ENCODE data around the gene SDHAF2.
A peak's percentile ranks its signal among the peaks of the same experiment; 100 is the strongest.
"Not testable (repeated sequence)": the region's sequence is repeated elsewhere in the genome, so short reads cannot be mapped to it uniquely, and the experiment has no call there.

Gene SDHAF2

GRCh38 chr11:61429691-61430582 lies at the start of gene SDHAF2, which contains the start of gene CPSF7:
Gene SDHAF2, plus strand, starts transcription at chr11:61430124. Its CDS starts 23 bp downstream, at chr11:61430147.
Gene CPSF7, minus strand, starts transcription at chr11:61429975. Its CDS starts 740 bp downstream, at chr11:61429235.
- no peaks in the 10 kb centered on the region for H3K9me3 Mint-ChIP-seq
- peak within 1 kb of the TSS; percentile 99 for H3K27ac Mint-ChIP-seq
- H3K4me3 Mint-ChIP-seq: peak within 1 kb of the TSS; percentile 97
- peaks cover 20% of the 10 kb centered on the region for H3K36me3 Mint-ChIP-seq
- peaks cover 69% of the 10 kb centered on the region for H3K4me1 Mint-ChIP-seq
- H3K27me3 Mint-ChIP-seq: no peaks in the 10 kb centered on the region

DNA sequence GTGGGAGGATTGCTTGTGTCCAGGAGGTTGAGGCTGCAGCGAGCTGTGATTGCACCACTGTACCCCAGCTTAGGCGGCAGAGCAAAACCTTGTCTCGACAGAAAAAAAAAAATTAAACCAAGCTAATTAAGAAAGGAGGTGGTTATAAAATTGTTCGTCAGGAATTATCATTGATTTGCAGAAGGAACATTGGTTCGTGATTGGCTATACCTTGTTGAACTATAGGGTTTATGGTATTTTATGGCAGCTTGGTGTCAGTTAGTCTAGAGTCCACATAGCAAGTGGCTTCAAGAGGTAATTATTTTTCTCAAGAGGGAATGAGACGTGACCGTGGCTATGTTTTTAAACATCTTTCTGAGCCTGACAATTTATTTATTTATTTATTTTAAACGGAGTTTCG lies 49.0 kb upstream of the SDHAF2 start:
- Mint-ChIP-seq H3K27ac (no peak overlapping the region), H3K4me1 (peaks cover 9% of the 10 kb centered on the region), H3K4me3 (no peak overlapping the region)

GRCh38 chr11:61383859-61384258 lies 46.1 kb upstream of the SDHAF2 start:
- H3K27me3 Mint-ChIP-seq, H3K4me3 Mint-ChIP-seq, H3K36me3 Mint-ChIP-seq, H3K4me1 Mint-ChIP-seq, H3K27ac Mint-ChIP-seq, H3K9me3 Mint-ChIP-seq: not testable (repeated sequence)

More for the DNA sequence above, 49.0 kb upstream of the SDHAF2 start:
- Mint-ChIP-seq H3K9me3 (no peaks in the 10 kb centered on the region), H3K27me3 (no peaks in the 10 kb centered on the region), H3K36me3 (peaks cover 2% of the 10 kb centered on the region)

DNA sequence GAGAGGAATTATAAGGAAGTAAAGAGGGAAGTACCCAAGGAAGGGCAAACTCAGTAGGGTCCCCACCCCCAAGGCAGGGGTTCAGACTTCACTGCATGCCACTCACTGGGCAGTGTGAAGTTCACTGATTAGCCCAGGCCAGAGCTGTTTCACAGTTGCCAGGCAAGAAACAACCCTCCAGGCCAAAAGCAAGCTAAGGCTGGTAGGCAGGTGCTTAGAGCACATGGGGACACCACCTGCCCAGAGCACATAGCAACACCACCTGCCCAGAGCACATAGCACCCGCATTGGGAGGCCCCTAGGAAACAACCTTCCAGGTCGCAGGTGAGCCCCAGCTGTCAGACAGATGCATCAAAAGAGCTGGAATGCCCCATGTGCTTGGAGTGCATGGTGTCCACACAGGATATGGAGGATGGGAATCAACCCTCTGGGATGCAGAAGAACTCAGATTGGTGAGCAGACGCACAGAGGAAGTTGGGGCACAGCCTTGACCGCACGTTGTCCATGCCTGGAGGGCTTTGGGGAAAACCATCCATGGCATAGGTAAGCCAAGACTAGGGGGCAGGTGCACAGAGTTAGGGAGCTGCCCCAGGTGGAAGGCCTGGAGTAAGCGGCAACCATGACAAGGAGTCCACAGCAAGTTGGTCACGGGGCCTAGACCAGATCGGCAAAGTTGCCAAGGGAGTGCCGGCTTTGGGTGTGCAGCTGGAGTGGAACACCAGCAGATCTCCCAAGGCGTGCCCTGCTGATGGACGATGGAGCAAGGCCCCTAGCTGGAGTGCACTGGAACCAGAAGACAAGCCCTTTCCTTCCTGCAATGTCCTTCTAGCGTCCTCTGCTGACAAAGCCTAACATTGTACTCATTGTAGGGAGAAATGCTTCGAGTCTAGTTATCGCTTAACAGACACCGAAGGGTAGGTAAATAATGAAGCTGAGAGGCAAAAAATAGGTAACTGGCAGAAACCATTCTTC lies 45.4 kb upstream of the SDHAF2 start:
- Mint-ChIP-seq H3K36me3 (no peaks in the 10 kb centered on the region), H3K27me3 (no peaks in the 10 kb centered on the region), H3K4me1 (peaks cover 9% of the 10 kb centered on the region), H3K27ac (no peak overlapping the region), H3K4me3 (no peak overlapping the region), H3K9me3 (no peaks in the 10 kb centered on the region)

- Mint-ChIP-seq H3K4me1 (peaks cover 30% of the 10 kb centered on the region), H3K9me3 (no peaks in the 10 kb centered on the region), H3K27ac (no peak overlapping the region), H3K4me3 (no peak overlapping the region), H3K36me3 (no peaks in the 10 kb centered on the region), H3K27me3 (no peaks in the 10 kb centered on the region)
These were observed 39.8 kb upstream of the SDHAF2 start for GRCh38 chr11:61390161-61390560.

GRCh38 chr11:61392981-61393595 lies 36.8 kb upstream of the SDHAF2 start:
- Mint-ChIP-seq H3K4me1 (peaks cover 23% of the 10 kb centered on the region), H3K9me3 (no peaks in the 10 kb centered on the region), H3K27me3 (no peaks in the 10 kb centered on the region), H3K4me3 (peak overlapping the region; percentile 93), H3K27ac (peak overlapping the region; percentile 93), H3K36me3 (no peaks in the 10 kb centered on the region)

GRCh38 chr11:61401173-61401572 lies 28.8 kb upstream of the SDHAF2 start:
- no peaks in the 10 kb centered on the region for H3K4me1 Mint-ChIP-seq
- no peaks in the 10 kb centered on the region for H3K27me3 Mint-ChIP-seq
- H3K27ac Mint-ChIP-seq: no peak overlapping the region

GRCh38 chr11:61401573-61401972 lies 28.4 kb upstream of the SDHAF2 start:
- Mint-ChIP-seq H3K27ac (no peak overlapping the region), H3K9me3 (no peaks in the 10 kb centered on the region), H3K27me3 (no peaks in the 10 kb centered on the region), H3K36me3 (peaks cover 4% of the 10 kb centered on the region), H3K4me1 (no peaks in the 10 kb centered on the region), H3K4me3 (no peak overlapping the region)

More at GRCh38 chr11:61401173-61401572, 28.8 kb upstream of the SDHAF2 start:
- H3K9me3 Mint-ChIP-seq: no peaks in the 10 kb centered on the region
- H3K4me3 Mint-ChIP-seq: no peak overlapping the region
- peaks cover 4% of the 10 kb centered on the region for H3K36me3 Mint-ChIP-seq

DNA sequence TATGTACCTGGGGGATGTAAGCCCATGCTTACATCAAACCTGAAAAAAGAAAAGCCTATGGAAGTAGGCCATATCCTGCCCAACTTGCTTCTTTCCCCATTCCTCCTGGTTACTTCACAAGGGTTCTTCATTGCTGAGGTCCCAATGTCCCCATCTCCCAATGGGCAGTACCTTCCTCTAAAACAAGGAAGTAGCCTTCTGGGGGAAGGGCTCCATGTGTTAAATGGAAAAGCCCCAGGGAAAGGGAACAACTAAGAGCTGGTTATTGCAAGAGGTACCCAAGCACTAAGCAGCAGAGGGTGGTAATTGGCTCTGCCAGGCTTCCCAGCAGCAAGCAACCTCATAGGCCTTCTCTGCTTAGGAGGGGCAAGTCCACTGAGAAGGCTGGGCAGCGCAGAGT lies 26.3 kb upstream of the SDHAF2 start:
- Mint-ChIP-seq H3K36me3 (peaks cover 6% of the 10 kb centered on the region), H3K9me3 (no peaks in the 10 kb centered on the region), H3K27me3 (no peaks in the 10 kb centered on the region), H3K27ac (no peak overlapping the region), H3K4me3 (no peak overlapping the region), H3K4me1 (no peaks in the 10 kb centered on the region)

- no peak overlapping the region for H3K4me3 Mint-ChIP-seq
- H3K36me3 Mint-ChIP-seq: peaks cover 6% of the 10 kb centered on the region
- no peak overlapping the region for H3K27ac Mint-ChIP-seq
- H3K27me3 Mint-ChIP-seq: no peaks in the 10 kb centered on the region
- H3K4me1 Mint-ChIP-seq: no peaks in the 10 kb centered on the region
- H3K9me3 Mint-ChIP-seq: no peaks in the 10 kb centered on the region
These were observed 25.8 kb upstream of the SDHAF2 start for GRCh38 chr11:61404103-61404502.

- Mint-ChIP-seq H3K36me3 (peaks cover 6% of the 10 kb centered on the region), H3K4me3 (no peak overlapping the region), H3K9me3 (no peaks in the 10 kb centered on the region), H3K27me3 (no peaks in the 10 kb centered on the region), H3K4me1 (no peaks in the 10 kb centered on the region), H3K27ac (no peak overlapping the region)
These were observed 25.3 kb upstream of the SDHAF2 start for GRCh38 chr11:61404641-61405040.

DNA sequence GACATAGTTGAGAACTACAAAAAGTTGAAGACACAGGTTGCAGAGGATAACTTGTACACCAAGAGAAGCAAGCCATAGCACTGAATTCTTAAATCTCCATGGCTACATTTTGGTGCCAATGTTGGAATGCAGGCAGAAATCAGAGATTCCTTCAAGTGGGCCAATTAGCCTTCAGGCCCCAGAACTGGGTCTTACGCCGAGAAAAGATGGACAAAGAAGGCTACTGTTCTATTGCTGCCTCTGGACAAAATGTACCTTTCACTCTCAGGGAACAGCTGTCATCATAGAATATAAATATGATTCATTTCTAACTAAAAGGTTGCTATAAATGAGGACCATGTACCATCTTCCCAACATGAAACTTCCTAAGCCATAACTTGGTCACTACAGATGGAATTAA lies 23.9 kb upstream of the SDHAF2 start:
- no peak overlapping the region for H3K4me3 Mint-ChIP-seq
- no peaks in the 10 kb centered on the region for H3K4me1 Mint-ChIP-seq
- no peaks in the 10 kb centered on the region for H3K9me3 Mint-ChIP-seq
- peaks cover 10% of the 10 kb centered on the region for H3K36me3 Mint-ChIP-seq
- H3K27me3 Mint-ChIP-seq: no peaks in the 10 kb centered on the region
- no peak overlapping the region for H3K27ac Mint-ChIP-seq

- Mint-ChIP-seq H3K4me1 (no peaks in the 10 kb centered on the region), H3K4me3 (no peak overlapping the region), H3K27ac (no peak overlapping the region), H3K36me3 (peaks cover 15% of the 10 kb centered on the region), H3K9me3 (no peaks in the 10 kb centered on the region), H3K27me3 (no peaks in the 10 kb centered on the region)
These were observed 22.8 kb upstream of the SDHAF2 start for GRCh38 chr11:61406991-61407728.

- peaks cover 8% of the 10 kb centered on the region for H3K4me1 Mint-ChIP-seq
- H3K36me3 Mint-ChIP-seq: peaks cover 11% of the 10 kb centered on the region
- H3K4me3 Mint-ChIP-seq: no peak overlapping the region
- H3K27ac Mint-ChIP-seq: no peak overlapping the region
- no peaks in the 10 kb centered on the region for H3K27me3 Mint-ChIP-seq
- no peaks in the 10 kb centered on the region for H3K9me3 Mint-ChIP-seq
These were observed 18.3 kb upstream of the SDHAF2 start for GRCh38 chr11:61411589-61411988.

DNA sequence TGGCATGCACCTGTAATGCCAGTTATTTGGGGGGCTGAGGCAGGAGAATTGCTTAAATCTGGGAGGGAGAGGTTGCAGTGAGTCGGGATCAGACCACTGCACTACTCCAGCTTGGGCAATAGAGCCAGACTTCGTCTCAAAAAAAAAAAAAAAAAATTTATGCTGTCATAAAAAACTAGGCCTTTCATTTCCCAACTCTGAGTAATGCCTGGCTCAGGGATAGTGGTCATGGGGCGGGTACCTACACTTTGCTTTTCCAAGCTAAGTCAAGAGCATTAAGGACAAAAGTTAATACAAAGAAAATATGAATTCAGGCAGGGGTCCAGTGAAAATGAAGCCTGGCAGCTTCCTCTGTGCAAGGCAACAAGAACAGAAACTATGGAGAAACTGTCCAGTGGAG lies 16.4 kb upstream of the SDHAF2 start:
- no peaks in the 10 kb centered on the region for H3K27me3 Mint-ChIP-seq
- H3K27ac Mint-ChIP-seq: no peak overlapping the region
- peaks cover 26% of the 10 kb centered on the region for H3K4me1 Mint-ChIP-seq
- H3K36me3 Mint-ChIP-seq: peaks cover 11% of the 10 kb centered on the region
- H3K9me3 Mint-ChIP-seq: no peaks in the 10 kb centered on the region
- H3K4me3 Mint-ChIP-seq: no peak overlapping the region
